ENCODE measurements around the gene TMEM175. TPM values are rescaled to one million over a fixed set of nuclear protein-coding genes. Genes with fewer than 3 reads are reported as not detected.

Gene TMEM175
- total RNA-seq, 1 donor from 2014 or later = 11.4 TPM

DNA sequence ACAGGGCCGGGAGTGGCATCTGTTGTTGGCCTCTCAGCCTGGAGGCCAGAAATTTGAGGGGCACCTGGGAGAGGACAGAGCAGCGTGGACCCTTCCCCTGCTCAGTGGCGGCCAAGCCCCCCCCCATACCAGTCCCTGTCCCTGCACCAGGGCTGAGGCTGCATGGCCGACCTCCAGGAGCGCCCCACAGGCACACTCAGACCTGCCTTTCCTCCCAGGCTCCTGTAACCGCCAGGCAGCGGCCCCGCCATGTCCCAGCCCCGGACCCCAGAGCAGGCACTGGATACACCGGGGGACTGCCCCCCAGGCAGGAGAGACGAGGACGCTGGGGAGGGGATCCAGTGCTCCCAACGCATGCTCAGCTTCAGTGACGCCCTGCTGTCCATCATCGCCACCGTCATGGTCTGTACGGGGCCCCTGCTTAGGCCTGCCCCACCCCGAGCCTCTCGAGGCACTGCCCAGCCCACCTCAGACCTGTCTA is 15.3 kb downstream of the TMEM175 start:
- TF ChIP-seq, protein P1, sequence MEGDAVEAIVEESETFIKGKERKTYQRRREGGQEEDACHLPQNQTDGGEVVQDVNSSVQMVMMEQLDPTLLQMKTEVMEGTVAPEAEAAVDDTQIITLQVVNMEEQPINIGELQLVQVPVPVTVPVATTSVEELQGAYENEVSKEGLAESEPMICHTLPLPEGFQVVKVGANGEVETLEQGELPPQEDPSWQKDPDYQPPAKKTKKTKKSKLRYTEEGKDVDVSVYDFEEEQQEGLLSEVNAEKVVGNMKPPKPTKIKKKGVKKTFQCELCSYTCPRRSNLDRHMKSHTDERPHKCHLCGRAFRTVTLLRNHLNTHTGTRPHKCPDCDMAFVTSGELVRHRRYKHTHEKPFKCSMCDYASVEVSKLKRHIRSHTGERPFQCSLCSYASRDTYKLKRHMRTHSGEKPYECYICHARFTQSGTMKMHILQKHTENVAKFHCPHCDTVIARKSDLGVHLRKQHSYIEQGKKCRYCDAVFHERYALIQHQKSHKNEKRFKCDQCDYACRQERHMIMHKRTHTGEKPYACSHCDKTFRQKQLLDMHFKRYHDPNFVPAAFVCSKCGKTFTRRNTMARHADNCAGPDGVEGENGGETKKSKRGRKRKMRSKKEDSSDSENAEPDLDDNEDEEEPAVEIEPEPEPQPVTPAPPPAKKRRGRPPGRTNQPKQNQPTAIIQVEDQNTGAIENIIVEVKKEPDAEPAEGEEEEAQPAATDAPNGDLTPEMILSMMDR (conservative IDR thresholded peaks at IDR 0.05; ENCODE audit: low read depth, low read length) = no peak
- DNase-seq (ENCODE audit: low read depth) = no peak
- no peak overlapping the region for H3K4me3 ChIP-seq (ENCODE audit: low read depth, low read length)

DNA sequence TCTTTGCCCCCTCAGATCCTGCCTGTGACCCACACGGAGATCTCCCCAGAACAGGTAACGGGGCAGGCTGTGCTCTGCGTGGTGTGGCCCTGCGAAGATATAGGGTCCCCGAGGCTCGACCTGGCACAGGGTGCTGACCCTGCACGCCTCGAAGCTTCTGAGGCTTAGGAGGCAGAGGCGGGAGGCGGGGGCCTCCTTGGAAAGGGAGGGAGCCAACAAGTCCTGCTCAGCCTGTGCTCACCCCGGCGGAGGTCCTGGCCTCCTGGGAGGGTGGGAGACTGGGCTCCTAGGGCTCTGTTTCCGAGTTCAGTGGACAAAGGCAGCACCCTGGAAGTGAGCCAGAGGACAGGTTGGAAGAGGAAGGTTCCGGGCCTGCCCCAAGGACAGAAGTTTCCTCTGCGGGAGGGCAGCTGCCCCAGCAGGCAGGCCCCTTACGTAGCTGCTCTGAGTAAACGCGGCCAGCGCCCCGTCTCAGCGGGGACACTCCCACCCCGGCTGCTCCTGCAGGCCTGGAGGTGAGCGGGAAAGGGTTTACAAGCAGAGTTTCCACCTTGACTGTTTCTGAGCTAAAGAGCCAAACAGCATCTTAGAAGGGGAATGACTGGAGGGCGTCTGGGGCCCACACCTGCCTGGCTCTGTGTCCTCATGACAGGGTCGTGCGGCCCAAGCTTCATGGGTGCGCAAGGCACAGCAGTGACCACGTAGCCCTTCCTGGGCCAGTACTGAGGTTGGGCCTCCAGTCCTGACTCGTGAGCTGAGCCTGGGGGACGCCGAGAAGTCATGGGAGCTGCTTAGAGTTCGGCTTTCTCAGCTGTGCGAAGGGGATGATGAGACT is 16.1 kb downstream of the TMEM175 start:
- TF ChIP-seq, protein P1 (conservative IDR thresholded peaks at IDR 0.05; ENCODE audit: low read depth, low read length) = no peak
- no peak overlapping the region for H3K4me3 ChIP-seq (ENCODE audit: low read depth, low read length)
- no peak for DNase-seq (ENCODE audit: low read depth)

DNA sequence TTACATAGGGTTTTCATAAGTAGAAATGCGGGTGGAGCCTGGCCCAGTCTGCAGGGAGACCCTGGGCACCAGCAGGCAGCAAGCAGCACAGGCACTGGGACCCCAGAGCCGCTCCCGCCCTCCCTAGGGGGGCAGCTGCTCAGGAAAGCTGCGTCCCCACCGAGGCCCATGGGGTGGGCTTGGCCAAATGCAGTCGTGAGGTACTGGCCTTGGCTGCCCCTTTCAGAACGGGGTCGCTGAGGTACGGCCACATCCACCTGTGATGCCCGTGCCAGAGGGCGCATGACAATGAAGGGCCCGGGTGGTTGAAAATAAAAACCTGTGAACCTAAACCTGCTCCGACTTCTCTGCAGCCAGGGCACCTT is 16.7 kb downstream of the TMEM175 start:
- TF ChIP-seq, protein P1 (conservative IDR thresholded peaks at IDR 0.05; ENCODE audit: low read depth, low read length) = no peak
- DNase-seq (ENCODE audit: low read depth) = no peak
- H3K4me3 ChIP-seq (ENCODE audit: low read depth, low read length) = no peak overlapping the region

DNA sequence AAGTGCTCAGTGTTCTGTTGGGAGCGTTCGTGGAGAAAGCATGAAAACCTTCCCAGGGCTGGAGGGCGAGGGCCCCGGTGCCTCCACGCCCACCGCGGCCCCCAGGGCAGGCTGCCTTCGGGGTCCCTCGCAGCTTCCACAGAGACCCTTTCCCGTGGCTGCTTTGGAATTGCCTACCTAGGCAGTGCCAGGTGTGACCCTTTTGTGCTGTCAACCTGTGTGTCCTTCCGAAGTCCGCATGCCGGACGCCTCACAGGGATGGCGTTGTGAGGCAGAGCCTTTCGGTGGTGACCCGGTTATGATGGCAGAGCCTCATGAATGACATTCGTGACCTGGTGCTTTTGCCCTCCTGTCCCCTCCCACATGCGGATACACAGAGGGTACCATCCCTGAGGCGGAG is 17.4 kb downstream of the TMEM175 start:
- no peak overlapping the region for H3K4me3 ChIP-seq (ENCODE audit: low read depth, low read length)
- no peak for DNase-seq (ENCODE audit: low read depth)
- TF ChIP-seq, protein P1 (conservative IDR thresholded peaks at IDR 0.05; ENCODE audit: low read depth, low read length) = no peak

DNA sequence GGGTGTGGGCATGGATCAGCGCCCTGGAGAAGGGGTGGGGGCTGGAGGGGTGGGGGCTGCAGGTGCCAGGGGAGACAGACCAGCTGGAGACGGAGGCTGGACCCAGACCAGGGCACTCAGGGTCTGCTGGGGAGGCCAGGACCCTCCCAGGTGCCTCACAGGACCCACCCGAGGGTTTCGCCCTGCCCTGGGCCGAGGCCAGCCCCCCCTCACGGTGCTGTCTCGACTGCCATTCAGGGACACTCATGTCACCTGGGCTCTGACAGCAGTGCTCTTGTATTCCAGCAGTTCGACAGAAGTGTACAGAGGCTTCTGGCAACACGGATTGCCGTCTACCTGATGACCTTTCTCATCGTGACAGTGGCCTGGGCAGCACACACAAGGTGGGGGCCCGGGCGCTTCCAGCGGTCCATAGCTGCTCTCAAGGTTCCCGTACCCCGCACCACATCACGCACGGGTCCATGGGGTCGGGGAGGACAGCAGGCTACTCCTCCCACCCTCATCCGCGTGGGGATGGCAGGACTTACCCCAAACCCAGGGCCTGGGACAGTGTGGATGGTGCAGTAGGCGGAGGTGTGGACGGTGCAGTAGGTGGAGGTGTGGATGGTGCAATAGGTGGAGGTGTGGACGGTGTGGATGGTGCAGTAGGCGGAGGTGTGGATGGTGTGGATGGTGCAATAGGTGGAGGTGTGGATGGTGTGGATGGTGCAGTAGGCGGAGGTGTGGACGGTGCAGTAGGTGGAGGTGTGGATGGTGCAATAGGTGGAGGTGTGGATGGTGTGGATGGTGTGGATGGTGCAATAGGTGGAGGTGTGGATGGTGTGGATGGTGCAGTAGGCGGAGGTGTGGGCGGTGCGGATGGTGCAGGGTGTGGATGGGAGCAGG is 18.1 kb downstream of the TMEM175 start:
- no peak overlapping the region for H3K4me3 ChIP-seq (ENCODE audit: low read depth, low read length)
- no peak for DNase-seq (ENCODE audit: low read depth)
- TF ChIP-seq, protein P1 (conservative IDR thresholded peaks at IDR 0.05; ENCODE audit: low read depth, low read length) = no peak

DNA sequence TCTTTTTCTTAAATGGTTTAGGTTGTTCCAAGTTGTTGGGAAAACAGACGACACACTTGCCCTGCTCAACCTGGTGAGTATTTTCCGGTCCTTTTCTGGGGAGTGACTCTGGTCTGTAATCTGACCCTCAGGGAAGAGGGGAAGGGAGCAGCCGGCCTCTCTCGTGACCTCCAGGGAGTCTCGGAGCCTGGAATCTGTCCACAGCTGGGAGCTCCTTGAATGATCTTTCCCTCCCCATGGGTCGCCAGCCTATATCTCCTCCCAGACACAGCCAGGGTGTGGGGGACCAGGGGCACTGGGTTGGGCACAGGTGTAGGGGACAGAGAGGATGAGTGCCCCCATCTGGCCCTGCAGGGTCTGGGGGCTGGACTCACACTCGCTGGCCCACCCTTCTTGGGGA is 18.9 kb downstream of the TMEM175 start:
- no peak overlapping the region for H3K4me3 ChIP-seq (ENCODE audit: low read depth, low read length)
- TF ChIP-seq, protein P1 (conservative IDR thresholded peaks at IDR 0.05; ENCODE audit: low read depth, low read length) = no peak
- DNase-seq (ENCODE audit: low read depth) = no peak
